ENCODE results near the gene ATAD2B.

Gene ATAD2B

GRCh38 chr2:23837871-23838270 is 89.1 kb downstream of the ATAD2B start:
- no peak for DNase-seq (ENCODE audit: low read depth, low spot score)

- DNase-seq (ENCODE audit: low read depth, low spot score) = no peak
These were observed 89.9 kb downstream of the ATAD2B start for GRCh38 chr2:23836971-23837565.

- DNase-seq (ENCODE audit: low read depth, low spot score) = no peak
These were observed 90.4 kb downstream of the ATAD2B start for GRCh38 chr2:23836505-23836904.

GRCh38 chr2:23835988-23836387 is 90.9 kb downstream of the ATAD2B start:
- no peak for DNase-seq (ENCODE audit: low read depth, low spot score)

- DNase-seq (ENCODE audit: low read depth, low spot score) = no peak
These were observed 91.5 kb downstream of the ATAD2B start for GRCh38 chr2:23835423-23835822.

- no peak for DNase-seq (ENCODE audit: low read depth, low spot score)
These were observed 97.9 kb downstream of the ATAD2B start for GRCh38 chr2:23828986-23829385.

- DNase-seq (ENCODE audit: low read depth, low spot score) = no peak
These were observed 98.5 kb downstream of the ATAD2B start for GRCh38 chr2:23828256-23828980.

- DNase-seq (ENCODE audit: low read depth, low spot score) = no peak
These were observed 99.6 kb downstream of the ATAD2B start for GRCh38 chr2:23827287-23827686.

GRCh38 chr2:23826771-23827170 is 100.2 kb downstream of the ATAD2B start:
- no peak for DNase-seq (ENCODE audit: low read depth, low spot score)

- DNase-seq (ENCODE audit: low read depth, low spot score) = no peak
These were observed 100.9 kb downstream of the ATAD2B start for GRCh38 chr2:23826040-23826439.

GRCh38 chr2:23824777-23825212 is 102.1 kb downstream of the ATAD2B start:
- DNase-seq (ENCODE audit: low read depth, low spot score) = peak; percentile 41

GRCh38 chr2:23823863-23824262 is 103.1 kb downstream of the ATAD2B start:
- DNase-seq (ENCODE audit: low read depth, low spot score) = no peak

- DNase-seq (ENCODE audit: low read depth, low spot score) = no peak
These were observed 112.0 kb downstream of the ATAD2B start for GRCh38 chr2:23814963-23815362.

GRCh38 chr2:23813438-23813837 is 113.5 kb downstream of the ATAD2B start:
- DNase-seq (ENCODE audit: low read depth, low spot score) = no peak

- no peak for DNase-seq (ENCODE audit: low read depth, low spot score)
These were observed 117.8 kb downstream of the ATAD2B start for GRCh38 chr2:23809150-23809549.

- no peak for DNase-seq (ENCODE audit: low read depth, low spot score)
These were observed 120.2 kb downstream of the ATAD2B start for GRCh38 chr2:23806665-23807249.

- DNase-seq (ENCODE audit: low read depth, low spot score) = no peak
These were observed 120.7 kb downstream of the ATAD2B start for GRCh38 chr2:23806201-23806600.

- no peak for DNase-seq (ENCODE audit: low read depth, low spot score)
These were observed 122.9 kb downstream of the ATAD2B start for GRCh38 chr2:23803965-23804542.

- no peak for DNase-seq (ENCODE audit: low read depth, low spot score)
These were observed 123.5 kb downstream of the ATAD2B start for GRCh38 chr2:23803264-23803964.

- no peak for DNase-seq (ENCODE audit: low read depth, low spot score)
These were observed 125.5 kb downstream of the ATAD2B start for GRCh38 chr2:23801396-23801795.

GRCh38 chr2:23794234-23794633 is 132.7 kb downstream of the ATAD2B start:
- DNase-seq (ENCODE audit: low read depth, low spot score) = no peak

GRCh38 chr2:23793476-23793875 is 133.4 kb downstream of the ATAD2B start:
- no peak for DNase-seq (ENCODE audit: low read depth, low spot score)

Data from smooth muscle cell of the brain vasculature (primary cell).